ENCODE measurements around the gene HLA-B. TPM values are rescaled to one million over a fixed set of nuclear protein-coding genes. Genes with fewer than 3 reads are reported as not detected.

Gene HLA-B
- total RNA-seq, 1 experiment from 2014 or later: 68.6 TPM

- Histone ChIP-seq H3K79me1 (ENCODE audit: insufficient read depth, low read depth, low read length, poor library complexity, severe bottlenecking) (no peaks in the 10 kb centered on the region), H3K4ac (ENCODE audit: low read depth, low read length) (no peak overlapping the region), H2BK15ac (ENCODE audit: low read depth, low read length) (no peak overlapping the region), H2BK20ac (ENCODE audit: low read depth, low read length, poor library complexity, severe bottlenecking) (no peak overlapping the region), H3K18ac (ENCODE audit: insufficient read length, low read depth, low read length) (no peak overlapping the region), H2BK120ac (ENCODE audit: low read depth, low read length, poor library complexity, severe bottlenecking) (no peak overlapping the region), H3K79me2 (ENCODE audit: insufficient read depth, low read length) (no peaks in the 10 kb centered on the region), H2BK12ac (ENCODE audit: insufficient read length, low read depth, low read length) (no peak overlapping the region), H4K8ac (replicated peaks; ENCODE audit: insufficient read length, low read depth, low read length) (no peak overlapping the region), H2BK5ac (ENCODE audit: insufficient read length, low read length) (no peak overlapping the region), H3K23me2 (ENCODE audit: insufficient read length, low read depth, low read length, poor library complexity, severe bottlenecking) (no peaks in the 10 kb centered on the region), H3K56ac (ENCODE audit: insufficient read length, low read depth, low read length) (no peak overlapping the region), H3K14ac (ENCODE audit: insufficient read depth, low read length) (no peak overlapping the region), H4K91ac (ENCODE audit: insufficient read length, low read depth, low read length) (no peak overlapping the region), H3K9me3 (ENCODE audit: control insufficient read depth, low read depth, low read length) (peaks cover 16% of the 10 kb centered on the region), H3K23ac (ENCODE audit: insufficient read length, low read depth, low read length) (no peak overlapping the region), H3K9ac (ENCODE audit: extremely low read depth, insufficient read length, low read length) (no peak overlapping the region), H4K20me1 (ENCODE audit: control insufficient read depth, insufficient read depth, insufficient read length) (no peaks in the 10 kb centered on the region), H3K4me2 (ENCODE audit: insufficient read depth, insufficient read length, low read length) (no peak overlapping the region), H3K4me1 (ENCODE audit: insufficient read depth, low read length) (no peaks in the 10 kb centered on the region), H3T11ph (ENCODE audit: low read length) (no peak overlapping the region), H2AFZ (ENCODE audit: low read length) (no peak overlapping the region), H3K27ac (ENCODE audit: insufficient read length, low read depth, low read length) (no peak overlapping the region), H3K27me3 (ENCODE audit: insufficient read depth, low read length) (no peaks in the 10 kb centered on the region), H4K5ac (ENCODE audit: insufficient read length, low read depth, low read length) (no peak overlapping the region), H2AK5ac (ENCODE audit: insufficient read length, low read length) (no peak overlapping the region)
- H3K4me3 Mint-ChIP-seq: no peak overlapping the region
- H3K27me3 Mint-ChIP-seq (ENCODE audit: low read depth): peaks cover 3% of the 10 kb centered on the region
- H3K27ac Mint-ChIP-seq: no peak overlapping the region
- peaks cover 6% of the 10 kb centered on the region in 2 experiments for H3K4me1 Mint-ChIP-seq
- H3K9me3 Mint-ChIP-seq: peaks cover 49 to 50% of the 10 kb centered on the region in 2 experiments
- no peak for DNase-seq
- peaks cover 2 to 43% (median 38%) of the 10 kb centered on the region in 3 experiments; a peak in 5 of 7 replicates for H3K36me3 Mint-ChIP-seq (ENCODE audit: insufficient read depth in 1 of 3, low read depth in 3 of 3)
- no peak for TF ChIP-seq CTCF (conservative IDR thresholded peaks at IDR 0.05)
These were observed 16.8 kb downstream of the HLA-B start for GRCh38 chr6:31340228-31340627.
